ENCODE data around the gene ALPK3. TPM values are rescaled to one million over a fixed set of nuclear protein-coding genes. Genes with fewer than 3 reads are reported as not detected.

The ALPK3 gene
- total and polyA plus RNA-seq, 10 of the 15 experiments (the other 5 are each of a cell fraction or from before 2014, with no cell fraction given) = under 0.01 to 0.05 (median 0.02) TPM; not detected in 6

- TF ChIP-seq ZBTB4 (CRISPR knock-in tag; IDR thresholded peaks at IDR 0.05) (no peak), SIX5 (IDR thresholded peaks at IDR 0.05; ENCODE audit: low read depth, low read length, severe bottlenecking) (no peak), BCL3 (IDR thresholded peaks at IDR 0.05; ENCODE audit: borderline replicate concordance, insufficient read depth, low read depth, low read length, poor library complexity, severe bottlenecking) (no peak), CHD4 (IDR thresholded peaks at IDR 0.05) (no peak), POLR2AphosphoS2 (IDR thresholded peaks at IDR 0.05; ENCODE audit: low read depth, low read length) (no peak), RELB (IDR thresholded peaks at IDR 0.05; ENCODE audit: low read depth) (no peak), ZNF24 (IDR thresholded peaks at IDR 0.05) (no peak)
Observed at GRCh38 chr15:84812842-84813241, 4.3 kb upstream of the ALPK3 start (continued).

Measured in GM12878 (cell line).